SK-N-SH (cell line): ENCODE data around the gene CEACAM19. TPM values are rescaled to one million over a fixed set of nuclear protein-coding genes. Genes with fewer than 3 reads are reported as not detected.

Experiments
- CTCF ChIA-PET: fragments of 300-600, 350-600 bp; formaldehyde crosslinking; extraction: SDS; loops from one replicate; lab custom pipeline; 2021; lab: Yijun Ruan, JAX
- POLR2A ChIA-PET: fragments of 350-600 bp; sonication (Branson Sonifier 250); formaldehyde crosslinking; extraction: SDS; loops from one replicate; lab custom pipeline; 2020; ENCODE audit warnings: antibody characterized with exemption, inconsistent platforms; lab: Yijun Ruan, JAX
- DNase-seq: peaks from one replicate; pipeline ENCODE4 v3.0.0; 2012
- H2AFZ ChIP-seq: fragments of 200-600 bp; sonication (generic); 2 replicates; pipeline ENCODE4 v1.8.1; 2016; ENCODE audit warnings: antibody characterized with exemption, mild to moderate bottlenecking, low read depth
- H3F3A ChIP-seq: fragments of 200-600 bp; sonication (generic); replicated peaks from 2 replicates; pipeline ENCODE3; 2016; ENCODE audit warnings: antibody characterized with exemption, mild to moderate bottlenecking; ENCODE audit not compliant: insufficient read depth
- H3K27ac ChIP-seq, 2 experiments: fragments of 200-500 bp in 1 of 2; fragments of 200-600 bp in 1 of 2; sonication (Bioruptor generic) in 1 of 2; sonication (generic), shearing (Covaris generic) in 1 of 2; 2 replicates each; pipeline versions ENCODE4 v1.5.1 to v1.6.1; 2014 to 2016; ENCODE audit warnings: low read depth in 2 of 2, inconsistent platforms in 1 of 2, low read length in 1 of 2, mild to moderate bottlenecking in 1 of 2, mixed read lengths in 1 of 2
- H3K27me3 ChIP-seq: fragments of 200-600 bp; sonication (generic), shearing (Covaris generic); 2 replicates; pipeline ENCODE4 v1.6.1; 2016; ENCODE audit warnings: mixed run types; ENCODE audit not compliant: insufficient read depth
- H3K36me3 ChIP-seq, 2 experiments: fragments of 200-500 bp in 1 of 2; fragments of 200-600 bp in 1 of 2; sonication (Bioruptor generic) in 1 of 2; sonication (generic) in 1 of 2; replicated peaks in 1 of 2; 2 replicates each; pipeline versions ENCODE3 to v1.5.1; 2014 to 2016; ENCODE audit warnings: low read length in 1 of 2, mild to moderate bottlenecking in 1 of 2; ENCODE audit not compliant: insufficient read depth in 2 of 2, control insufficient read depth in 1 of 2
- H3K4me1 ChIP-seq, 2 experiments: fragments of 200-500 bp in 1 of 2; fragments of 200-600 bp in 1 of 2; sonication (Bioruptor generic) in 1 of 2; sonication (generic), shearing (Covaris generic) in 1 of 2; 2 replicates each; pipeline versions ENCODE4 v1.5.1 to v1.6.1; 2014 to 2016; ENCODE audit warnings: low read depth in 1 of 2, low read length in 1 of 2, mixed run types in 1 of 2; ENCODE audit not compliant: insufficient read depth in 2 of 2, control insufficient read depth in 1 of 2
- H3K4me2 ChIP-seq: fragments of 200-600 bp; sonication (generic), shearing (Covaris generic); 2 replicates; pipeline ENCODE4 v1.6.1; 2017; ENCODE audit warnings: mixed run types
- H3K4me3 ChIP-seq, 2 experiments: fragments of 200-500 bp in 1 of 2; fragments of 200-600 bp in 1 of 2; sonication (Bioruptor generic) in 1 of 2; sonication (generic), shearing (Covaris generic) in 1 of 2; 2 replicates each; pipeline versions ENCODE4 v1.5.1 to v1.8.1; 2014 to 2016; ENCODE audit warnings: low read depth in 2 of 2, inconsistent platforms in 1 of 2, low read length in 1 of 2, mild to moderate bottlenecking in 1 of 2, mixed read lengths in 1 of 2, moderate library complexity in 1 of 2
- H3K79me2 ChIP-seq: fragments of 200-600 bp; sonication (generic); 2 replicates; pipeline ENCODE4 v1.8.1; 2017; ENCODE audit warnings: mild to moderate bottlenecking; ENCODE audit not compliant: insufficient read depth
- H3K9ac ChIP-seq: fragments of 200-600 bp; sonication (generic); 2 replicates; pipeline ENCODE4 v1.6.1; 2017; ENCODE audit warnings: mixed run types
- H3K9me2 ChIP-seq: fragments of 200-600 bp; sonication (generic); 2 replicates; pipeline ENCODE4 v1.6.1; 2017; ENCODE audit warnings: mixed run types
- H3K9me3 ChIP-seq: fragments of 200-600 bp; sonication (generic); 2 replicates; pipeline ENCODE4 v1.6.1; 2017; ENCODE audit warnings: mixed run types, mild to moderate bottlenecking, moderate library complexity
- H4K20me1 ChIP-seq: fragments of 200-600 bp; sonication (generic); 2 replicates; pipeline ENCODE4 v1.6.1; 2017; ENCODE audit warnings: mild to moderate bottlenecking, mixed run types; ENCODE audit not compliant: insufficient read depth
- CHD2 ChIP-seq: fragments of 150-350 bp; IDR thresholded peaks from 2 replicates; pipeline ENCODE4 v1.6.1; 2018; ENCODE audit warnings: low read length; ENCODE audit not compliant: partially characterized antibody
- CTCF ChIP-seq: fragments of 200-600 bp; sonication (generic); IDR thresholded peaks from 2 replicates; pipeline ENCODE4 v1.6.1; 2017; ENCODE audit warnings: antibody characterized with exemption, mild to moderate bottlenecking, moderate library complexity
- EP300 ChIP-seq, 2 experiments: IDR thresholded peaks; 2 replicates each; pipeline versions ENCODE4 v1.4.0 to v1.6.1; 2012; ENCODE audit warnings: borderline replicate concordance in 1 of 2, low read depth in 1 of 2, low read length in 1 of 2
- EZH2phosphoT487 ChIP-seq: fragments of 200-600 bp; sonication (generic); IDR thresholded peaks from 2 replicates; pipeline ENCODE4 v1.6.1; 2017; ENCODE audit warnings: low read depth, mixed run types, mild to moderate bottlenecking, antibody characterized with exemption, moderate library complexity, borderline replicate concordance
- MEF2A ChIP-seq: IDR thresholded peaks from 2 replicates; pipeline ENCODE4 v1.4.0; 2012; ENCODE audit warnings: low read depth, borderline replicate concordance
- NFIC ChIP-seq: IDR thresholded peaks from 2 replicates; pipeline ENCODE4 v1.4.0; 2012; ENCODE audit warnings: borderline replicate concordance
- RAD21 ChIP-seq: IDR thresholded peaks from 2 replicates; pipeline ENCODE4 v1.6.1; 2012; ENCODE audit warnings: mild to moderate bottlenecking, low read length
- RFX5 ChIP-seq: IDR thresholded peaks from 2 replicates; pipeline ENCODE4 v1.6.1; 2012; ENCODE audit warnings: mild to moderate bottlenecking, improper control_type of control experiment, low read length
- RXRA ChIP-seq: IDR thresholded peaks from 2 replicates; pipeline ENCODE4 v1.4.0; 2012; ENCODE audit warnings: low read depth, mild to moderate bottlenecking, borderline replicate concordance
- SIN3A ChIP-seq: IDR thresholded peaks from 2 replicates; pipeline ENCODE4 v1.6.1; 2012; ENCODE audit warnings: low read depth, mild to moderate bottlenecking, low read length, moderate library complexity, borderline replicate concordance
- SMC3 ChIP-seq: IDR thresholded peaks from 2 replicates; pipeline ENCODE4 v1.6.1; 2012; ENCODE audit warnings: low read depth, low read length, improper control_type of control experiment
- TAF1 ChIP-seq: IDR thresholded peaks from 2 replicates; pipeline ENCODE4 v1.6.1; 2012; ENCODE audit warnings: low read depth, mild to moderate bottlenecking, low read length, moderate library complexity, borderline replicate concordance
- TCF12 ChIP-seq: IDR thresholded peaks from 2 replicates; pipeline ENCODE4 v1.4.0; 2012
- TEAD4 ChIP-seq: IDR thresholded peaks from 2 replicates; pipeline ENCODE4 v1.4.0; 2012; ENCODE audit warnings: mild to moderate bottlenecking, borderline replicate concordance; ENCODE audit not compliant: insufficient read depth
- USF1 ChIP-seq: IDR thresholded peaks from 2 replicates; pipeline ENCODE4 v1.4.0; 2012; ENCODE audit warnings: low read depth, borderline replicate concordance
- USF2 ChIP-seq: fragments of 150-350 bp; IDR thresholded peaks from 2 replicates; pipeline ENCODE4 v1.6.1; 2017; ENCODE audit warnings: antibody characterized with exemption, low read length, low read depth, borderline replicate concordance
- YY1 ChIP-seq: IDR thresholded peaks from 2 replicates; pipeline ENCODE4 v1.4.0; 2012; ENCODE audit warnings: low read depth, mild to moderate bottlenecking
- WGBS: methylation state at CpG from one replicate; pipeline ENCODE4 v1.1.6; 2017; ENCODE audit warnings: low lambda C conversion rate; 5-methylcytosine and 5-hydroxymethylcytosine counted together
- polyA plus RNA-seq, 3 experiments: library from polyadenylated mRNA; depleted of rRNA; stranded (reverse); fragments of >200 nt; gene quantifications; 2 replicates each; pipeline ENCODE4 v1.2.3, GENCODE V29; 2012

The CEACAM19 gene
- polyA plus RNA-seq, 1 of the 3 experiments (the other 2 are of a cell fraction) = 2.0 TPM

- ChIA-PET POLR2A (no interaction called here), CTCF (interaction anchor here (0.6 to 21.3 kb wide), 3 partner anchors 10 to 52 kb away, joined by 3 to 598 read pairs (median 3); partner anchors contain the start of gene CBLC)
- H3K9me3 ChIP-seq = no peaks in the 10 kb centered on the region
- no peaks in the 10 kb centered on the region for H3K36me3 ChIP-seq
- no peaks in the 10 kb centered on the region for H3K27me3 ChIP-seq
- peaks cover 7% of the 10 kb centered on the region for H3F3A ChIP-seq
- H3K4me1 ChIP-seq = peaks cover 0 to 9% of the 10 kb centered on the region in 2 experiments; a peak in 3 of 4 replicates
- no peaks in the 10 kb centered on the region for H3K9me2 ChIP-seq
- peak overlapping the region in 1 of 2 experiments; percentile 37; a peak in 1 of 4 replicates for H3K4me3 ChIP-seq
- H3K9ac ChIP-seq = peak overlapping the region; percentile 56; the same call in 1 of the 2 replicates
- 35% methylated on average over 3 of the region's 11 CpGs for WGBS
- TF ChIP-seq TEAD4 (peak; percentile 49; the same call in 1 of the 2 replicates), NFIC (peak; percentile 81), EZH2phosphoT487 (no peak), RFX5 (no peak), RXRA (peak; percentile 90), CTCF (no peak), USF1 (no peak), TAF1 (no peak), YY1 (no peak), USF2 (no peak), TCF12 (peak; percentile 59; the same call in 1 of the 2 replicates), SMC3 (no peak), RAD21 (no peak), CHD2 (no peak), MEF2A (no peak), SIN3A (no peak), EP300 (IDR thresholded peaks at IDR 0.05; ENCODE audit: borderline replicate concordance in 1 of 2, low read depth in 1 of 2, low read length in 1 of 2) (peak in 1 of 2 experiments; percentile 61; a peak in 1 of 4 replicates)
- no peaks in the 10 kb centered on the region for H4K20me1 ChIP-seq
- peak overlapping the region; percentile 75 for H2AFZ ChIP-seq
- DNase-seq = no peak
- H3K27ac ChIP-seq = peak overlapping the region; percentile 44 to 86
- no peaks in the 10 kb centered on the region for H3K79me2 ChIP-seq
- peak overlapping the region; percentile 76 for H3K4me2 ChIP-seq
Measured at GRCh38 chr19:44718441-44719261, 47.4 kb downstream of the CEACAM19 start.
